Melanocyte of skin (primary cell): Measurements from ENCODE around the gene TCP11L2. TPM values are rescaled to one million over a fixed set of nuclear protein-coding genes. Genes with fewer than 3 reads are reported as not detected.

Experiments used
- small RNA-seq, 2 donors: library from RNA; depleted of rRNA; stranded (forward); fragments of <200 nt; gene quantifications; one replicate each; pipeline ENCODE3, GENCODE V24; 2012
- total RNA-seq, 2 donors: library from RNA; depleted of rRNA; stranded (reverse); fragments of >200 nt; gene quantifications; 2 replicates each; pipeline ENCODE4 v1.2.3, GENCODE V29; 2012

TCP11L2 gene
- total RNA-seq = 10 to 100 TPM in 1 of 2 donors, 1 to 10 TPM in 1; 5.3 to 16.5 TPM

GRCh38 chr12:106302401-106303201 is at the start of gene TCP11L2:
TCP11L2 (plus strand) TSS chr12:106302733; CDS start chr12:106311076, 8,343 bp downstream.

GRCh38 chr12:106357549-106358395 is 55.2 kb downstream of the TCP11L2 start, which contains the start of gene POLR3B:
POLR3B (plus strand) TSS chr12:106357748; CDS start chr12:106357880, 132 bp downstream.

Small RNA genes lying within 50 kb of the gene (small RNA-seq; reads per million reads assigned to genes)
- 0 reads per million in 2 donors for gene RNU7-94P

Other genes with a start within 250 kb of the TCP11L2 start
- 1 to 10 TPM in 1 of 2 donors, under 1 TPM in 1; 0.69 to 2.7 TPM for gene NUAK1, start 163.8 kb upstream of the TCP11L2 start, total RNA-seq
- gene CKAP4, start 54.7 kb upstream of the TCP11L2 start, total RNA-seq = 10 to 100 TPM; 37.0 to 40.3 TPM
- 1 to 10 TPM; 7.7 to 7.9 TPM for gene POLR3B, start 55.0 kb downstream of the TCP11L2 start, total RNA-seq